Psoas muscle (tissue), 8 donors: ENCODE results near the gene KISS1R. TPM values are rescaled to one million over a fixed set of nuclear protein-coding genes. Genes with fewer than 3 reads are reported as not detected.

Experiments used
- ATAC-seq, 4 donors: fragments of 200-7000 bp; cut with Tn5 transposase; one replicate each; pipeline ENCODE4 v1.9.1; 2020; ENCODE audit warnings: moderate library complexity in 3 of 4, mild to moderate bottlenecking in 2 of 4
- DNase-seq, 2 donors: peaks; one replicate each; pipeline ENCODE4 v3.0.0-alpha.2; 2020
- H3K27ac ChIP-seq: fragments of 200-600 bp; one replicate; pipeline ENCODE4 v1.8.0; 2022
- H3K27me3 ChIP-seq, 3 donors: fragments of 200-600 bp in 1 of 3; one replicate each; pipeline versions ENCODE4 v1.6.1 to v1.8.0; 2013 to 2022; ENCODE audit warnings: low read length in 2 of 3, mild to moderate bottlenecking in 2 of 3, moderate library complexity in 1 of 3; ENCODE audit not compliant: insufficient read depth in 3 of 3
- H3K36me3 ChIP-seq, 2 donors: fragments of 200-600 bp in 1 of 2; one replicate each; pipeline versions ENCODE4 v1.6.1 to v1.8.0; 2013 to 2022; ENCODE audit warnings: low read depth in 1 of 2, mild to moderate bottlenecking in 1 of 2, moderate library complexity in 1 of 2; ENCODE audit not compliant: insufficient read depth in 1 of 2
- H3K4me1 ChIP-seq: fragments of 200-600 bp; one replicate; pipeline ENCODE4 v1.8.0; 2022
- H3K4me3 ChIP-seq: fragments of 200-600 bp; one replicate; pipeline ENCODE4 v1.8.0; 2022; ENCODE audit warnings: mild to moderate bottlenecking
- H3K9me3 ChIP-seq: fragments of 200-600 bp; one replicate; pipeline ENCODE4 v1.8.0; 2022
- CTCF ChIP-seq: fragments of 200-600 bp; IDR thresholded peaks from one replicate; pipeline ENCODE4 v1.8.0; 2022; ENCODE audit warnings: antibody characterized with exemption
- WGBS, 3 donors: extraction: QIAGEN DNeasy Blood & Tissue Kit; methylation state at CpG; one replicate each; pipeline versions ENCODE4 v1.1.6 to v1.1.7; 2013; 5-methylcytosine and 5-hydroxymethylcytosine counted together
- intact Hi-C, 2 donors: fragments of 100-400 bp; cut with DNase I; formaldehyde crosslinking; loops; one replicate each; pipeline versions ENCODE4 v1.11.0 to v1.14.2; 2022
- polyA plus RNA-seq, 3 donors: library from polyadenylated mRNA; stranded (reverse); fragments of 200-250 nt; gene quantifications; one replicate each; pipeline ENCODE4 v1.2.3, GENCODE V29; 2013
- total RNA-seq, 4 donors: library from RNA; stranded (reverse); fragmentation: NEBNext Ultra II Directional in 2 of 4; extraction: Animal tissue kit (Norgen Biotek cat#: 25700) in 2 of 4; gene quantifications; one replicate each; pipeline versions ENCODE4 v1.2.1 to v1.2.4, GENCODE V29; 2021 to 2023
- donor health status: healthy with polysubstance abuse.
- donor health status: DM: no; HTN: no; CAD: no; lungs with moderate emphysema.
- donor health status: Bipolar disorder and iron deficiency.
- donor health status: healthy.
- donor health status: DM: yes; HTN: yes; CAD: no.
- donor health status: DM: no; HTN: no; CAD: no.
- donor health status: DM: no; HTN: no; CAD: no.
- donor health status: DM: yes; HTN: yes; CAD: no.

The KISS1R gene
- total and polyA plus RNA-seq, 7 donors: 0.16 TPM; not detected in 6

GRCh38 chr19:927780-928401, 10.8 kb downstream of the KISS1R start:
- peaks cover under 1% of the 10 kb centered on the region for H3K4me1 ChIP-seq
- ATAC-seq: no peak
- no peaks in the 10 kb centered on the region for H3K9me3 ChIP-seq

GRCh38 chr19:928471-929202, 11.5 kb downstream of the KISS1R start:
- Histone ChIP-seq H3K4me3 (no peak overlapping the region), H3K36me3 (no peaks in the 10 kb centered on the region), H3K27ac (no peak overlapping the region), H3K4me1 (peaks cover 8% of the 10 kb centered on the region), H3K9me3 (no peaks in the 10 kb centered on the region), H3K27me3 (no peaks in the 10 kb centered on the region)
- 78 to 92% (median 81%) methylated on average over 18 of the region's 18 CpGs for WGBS, 3 donors
- ATAC-seq: no peak
- no peak for TF ChIP-seq CTCF
- DNase-seq: no peak
- intact Hi-C loops: loop anchor here in 1 of 2 donors (10.0 kb wide), 1 partner anchor 286 kb away; no protein-coding TSS in a partner anchor

More at GRCh38 chr19:927780-928401, 10.8 kb downstream of the KISS1R start:
- no peak for DNase-seq
- Histone ChIP-seq H3K27me3 (no peaks in the 10 kb centered on the region), H3K4me3 (peak overlapping the region; percentile 94), H3K36me3 (no peaks in the 10 kb centered on the region), H3K27ac (no peak overlapping the region)
- WGBS, 3 donors: 80 to 84% (median 81%) methylated on average over 11 to 12 of the region's 12 CpGs
- intact Hi-C loops: loop anchor here in 1 of 2 donors (10.0 kb wide), 1 partner anchor 287 kb away; no protein-coding TSS in a partner anchor
- no peak for TF ChIP-seq CTCF

GRCh38 chr19:929203-929890, 12.2 kb downstream of the KISS1R start:
- 88 to 93% (median 88%) methylated on average over 30 to 51 of the region's 51 CpGs for WGBS, 3 donors
- intact Hi-C loops: loop anchor here in 1 of 2 donors (10.0 kb wide), 1 partner anchor 285 kb away; no protein-coding TSS in a partner anchor
- no peak for TF ChIP-seq CTCF
- Histone ChIP-seq H3K9me3 (no peaks in the 10 kb centered on the region), H3K36me3 (no peaks in the 10 kb centered on the region), H3K4me3 (no peak overlapping the region), H3K27me3 (no peaks in the 10 kb centered on the region), H3K27ac (no peak overlapping the region), H3K4me1 (peaks cover 15% of the 10 kb centered on the region)
- ATAC-seq: no peak
- DNase-seq: no peak

GRCh38 chr19:929891-930258, 12.7 kb downstream of the KISS1R start:
- no peaks in the 10 kb centered on the region for H3K9me3 ChIP-seq
- H3K36me3 ChIP-seq: no peaks in the 10 kb centered on the region
- intact Hi-C loops: loop anchor here in 1 of 2 donors (10.0 kb wide), 1 partner anchor 285 kb away; no protein-coding TSS in a partner anchor
- no peak for TF ChIP-seq CTCF
- no peak overlapping the region for H3K27ac ChIP-seq
- no peak for ATAC-seq
- 86 to 94% (median 88%) methylated on average over 6 of the region's 6 CpGs for WGBS, 3 donors
- H3K4me3 ChIP-seq: no peak overlapping the region
- peaks cover 20% of the 10 kb centered on the region for H3K4me1 ChIP-seq
- H3K27me3 ChIP-seq: no peaks in the 10 kb centered on the region
- DNase-seq: no peak
